Activated CD4-positive, alpha-beta T cell treated with anti-CD3 and anti-CD28 coated beads for 36 hours (primary cell): ENCODE results near the gene HS2ST1. TPM values are rescaled to one million over a fixed set of nuclear protein-coding genes. Genes with fewer than 3 reads are reported as not detected.
A peak's percentile ranks its signal among the peaks of the same experiment; 100 is the strongest.

ENCODE experiments used
- ATAC-seq: fragments of 200-7000 bp; cut with Tn5 transposase; one replicate; pipeline ENCODE4 v1.10.0; 2021; ENCODE audit warnings: mild to moderate bottlenecking, moderate library complexity
- CTCF ChIA-PET: fragments of 350-600 bp; sonication (Branson Sonifier 250); formaldehyde crosslinking; loops from one replicate; lab custom pipeline; 2021; ENCODE audit warnings: antibody characterized with exemption; lab: Charles Lee
- POLR2A ChIA-PET: fragments of 350-600 bp; sonication (Branson Sonifier 250); formaldehyde crosslinking; loops from one replicate; lab custom pipeline; 2021; ENCODE audit warnings: antibody characterized with exemption, inconsistent platforms; lab: Charles Lee
- DNase-seq: peaks from one replicate; pipeline ENCODE4 v3.0.0-alpha.2; 2020
- H3K27ac Mint-ChIP-seq: one replicate; pipeline ENCODE4 v1.8.0; 2021; ENCODE audit warnings: mixed read lengths
- H3K27me3 Mint-ChIP-seq: one replicate; pipeline ENCODE4 v1.8.0; 2021; ENCODE audit warnings: mixed read lengths
- H3K36me3 Mint-ChIP-seq: one replicate; pipeline ENCODE4 v1.8.0; 2021; ENCODE audit warnings: low read depth, mixed read lengths
- H3K4me1 Mint-ChIP-seq: one replicate; pipeline ENCODE4 v1.8.0; 2021; ENCODE audit warnings: mixed read lengths
- H3K4me3 Mint-ChIP-seq: one replicate; pipeline ENCODE4 v1.8.0; 2021; ENCODE audit warnings: mild to moderate bottlenecking, moderate library complexity, mixed read lengths
- H3K9me3 Mint-ChIP-seq: one replicate; pipeline ENCODE4 v1.8.0; 2021; ENCODE audit warnings: low read depth, mixed read lengths
- intact Hi-C, 2 experiments: fragments of 100-400 bp; cut with DNase I in 1 of 2; cut with micrococcal nuclease in 1 of 2; formaldehyde crosslinking; loops; one replicate each; pipeline versions ENCODE4 v1.14.2 to v1.15.1; 2022 to 2024; cut with DNase I, micrococcal nuclease
- total RNA-seq, 2 experiments: library from RNA; stranded (reverse); gene quantifications; one replicate each; pipeline ENCODE4 v1.2.3, GENCODE V29; 2021

HS2ST1 gene
- total RNA-seq, 2 experiments from 2014 or later, result 21.3 to 22.2 TPM

GRCh38 chr1:87108228-87108627, 193.8 kb downstream of the HS2ST1 start:
- H3K9me3 Mint-ChIP-seq, result no peaks in the 10 kb centered on the region
- H3K36me3 Mint-ChIP-seq, result peaks cover 5% of the 10 kb centered on the region
- H3K4me3 Mint-ChIP-seq, result no peak overlapping the region
- H3K27me3 Mint-ChIP-seq, result no peaks in the 10 kb centered on the region
- DNase-seq (no peak), ATAC-seq (no peak)
- ChIA-PET POLR2A (no interaction called here), CTCF (interaction anchor here (1.0 kb wide), 2 partner anchors 24 to 25 kb away, joined by 3 read pairs; no protein-coding TSS in a partner anchor)
- intact Hi-C loops, result no loop called here
- H3K27ac Mint-ChIP-seq, result no peak overlapping the region
- H3K4me1 Mint-ChIP-seq, result no peaks in the 10 kb centered on the region

- ATAC-seq (no peak), DNase-seq (no peak)
- Mint-ChIP-seq H3K36me3 (peaks cover 5% of the 10 kb centered on the region), H3K27me3 (no peaks in the 10 kb centered on the region), H3K4me3 (no peak overlapping the region), H3K27ac (no peak overlapping the region), H3K9me3 (no peaks in the 10 kb centered on the region), H3K4me1 (no peaks in the 10 kb centered on the region)
- ChIA-PET CTCF (interaction anchor here (1.0 kb wide), 2 partner anchors 24 to 25 kb away, joined by 3 read pairs; no protein-coding TSS in a partner anchor), POLR2A (no interaction called here)
- intact Hi-C loops, result no loop called here
These were observed 194.5 kb downstream of the HS2ST1 start for GRCh38 chr1:87108814-87109411.

DNA sequence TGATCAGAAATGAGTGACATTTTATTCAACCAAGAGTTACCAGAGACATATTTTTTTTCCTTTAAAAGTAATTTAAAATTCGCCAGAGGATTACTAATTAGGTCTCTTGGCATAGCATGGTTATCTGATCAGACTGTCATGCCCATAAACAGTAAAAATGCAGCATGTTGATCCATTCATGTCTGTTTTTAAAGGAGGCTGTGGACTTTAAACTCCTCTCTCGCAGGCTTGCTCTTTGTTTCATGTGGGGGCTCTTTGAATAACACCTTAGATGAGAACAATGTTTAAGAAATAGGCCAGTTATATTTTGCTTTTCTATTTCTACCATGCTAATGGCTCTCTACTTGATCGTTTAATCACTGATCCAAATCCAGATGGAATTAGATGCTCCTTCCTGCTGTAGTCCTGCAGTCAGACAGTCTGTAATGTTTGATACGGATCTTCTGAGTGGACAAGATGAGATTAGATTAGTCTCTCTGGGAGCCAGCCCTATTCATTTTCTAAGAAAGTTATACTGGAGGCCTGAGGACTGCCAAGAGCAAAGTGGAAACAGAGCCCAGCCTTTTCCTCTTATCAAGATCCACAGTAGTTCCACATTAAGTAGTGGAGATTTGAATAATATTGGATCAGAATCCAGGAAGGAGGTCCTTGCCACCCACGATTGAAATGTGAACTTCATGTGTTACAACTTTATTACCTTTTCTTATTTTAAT, 197.4 kb downstream of the HS2ST1 start:
- Mint-ChIP-seq H3K4me3 (no peak overlapping the region), H3K36me3 (no peaks in the 10 kb centered on the region), H3K27me3 (no peaks in the 10 kb centered on the region), H3K9me3 (no peaks in the 10 kb centered on the region), H3K4me1 (no peaks in the 10 kb centered on the region), H3K27ac (no peak overlapping the region)
- ChIA-PET CTCF (no interaction called here), POLR2A (interaction anchor here (0.5 kb wide), 1 partner anchor 1386 kb away, joined by 5 read pairs; no protein-coding TSS in a partner anchor)
- DNase-seq (no peak), ATAC-seq (no peak)
- intact Hi-C loops, result no loop called here

GRCh38 chr1:87113313-87113712, 198.9 kb downstream of the HS2ST1 start:
- H3K27ac Mint-ChIP-seq, result no peak overlapping the region
- no peaks in the 10 kb centered on the region for H3K9me3 Mint-ChIP-seq
- H3K4me3 Mint-ChIP-seq, result no peak overlapping the region
- POLR2A ChIA-PET, result no interaction called here
- no peaks in the 10 kb centered on the region for H3K27me3 Mint-ChIP-seq
- no peaks in the 10 kb centered on the region for H3K36me3 Mint-ChIP-seq
- CTCF ChIA-PET, result no interaction called here
- intact Hi-C loops, result no loop called here
- H3K4me1 Mint-ChIP-seq, result no peaks in the 10 kb centered on the region
- no peak for ATAC-seq
- DNase-seq, result no peak

GRCh38 chr1:87115317-87115890, 201.0 kb downstream of the HS2ST1 start:
- no peak for ATAC-seq
- POLR2A ChIA-PET, result no interaction called here
- H3K36me3 Mint-ChIP-seq, result no peaks in the 10 kb centered on the region
- no peak overlapping the region for H3K27ac Mint-ChIP-seq
- no peaks in the 10 kb centered on the region for H3K9me3 Mint-ChIP-seq
- no peaks in the 10 kb centered on the region for H3K27me3 Mint-ChIP-seq
- H3K4me3 Mint-ChIP-seq, result no peak overlapping the region
- intact Hi-C loops, result no loop called here
- H3K4me1 Mint-ChIP-seq, result no peaks in the 10 kb centered on the region
- DNase-seq, result no peak
- CTCF ChIA-PET, result interaction anchor here (0.8 to 1.6 kb wide), 2 partner anchors 16 to 19 kb away, joined by 4 to 5 read pairs; no protein-coding TSS in a partner anchor

DNA sequence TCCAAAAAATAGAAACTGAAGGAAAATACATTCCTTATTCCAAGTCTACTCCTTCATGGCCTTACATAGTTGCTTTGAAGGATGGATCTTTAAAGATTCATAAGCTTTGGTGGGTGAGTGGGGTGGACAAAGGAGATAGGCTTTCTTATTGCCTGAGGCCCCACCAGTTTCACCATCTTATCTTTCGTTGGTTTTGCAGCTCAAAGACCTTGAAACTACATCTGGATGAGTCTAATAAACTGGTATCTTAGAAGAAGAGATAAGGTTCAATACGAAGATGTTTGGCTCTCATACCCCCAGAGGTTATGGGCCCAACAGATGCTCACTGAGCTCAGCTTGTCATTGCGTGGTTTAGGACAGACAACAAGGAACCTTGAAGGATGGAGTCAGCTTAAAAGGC, 201.5 kb downstream of the HS2ST1 start:
- ChIA-PET CTCF (interaction anchor here (0.8 to 1.6 kb wide), 2 partner anchors 15 to 19 kb away, joined by 4 to 5 read pairs; no protein-coding TSS in a partner anchor), POLR2A (no interaction called here)
- H3K27me3 Mint-ChIP-seq, result no peaks in the 10 kb centered on the region
- no peak overlapping the region for H3K27ac Mint-ChIP-seq
- DNase-seq (no peak), ATAC-seq (no peak)
- H3K4me1 Mint-ChIP-seq, result no peaks in the 10 kb centered on the region
- no peak overlapping the region for H3K4me3 Mint-ChIP-seq
- H3K36me3 Mint-ChIP-seq, result no peaks in the 10 kb centered on the region
- intact Hi-C loops, result no loop called here
- no peaks in the 10 kb centered on the region for H3K9me3 Mint-ChIP-seq

GRCh38 chr1:87117761-87118368, 203.4 kb downstream of the HS2ST1 start:
- H3K36me3 Mint-ChIP-seq, result no peaks in the 10 kb centered on the region
- DNase-seq (no peak), ATAC-seq (no peak)
- CTCF ChIA-PET, result interaction anchor here (0.7 to 0.8 kb wide), 2 partner anchors 12 to 683 kb away, joined by 4 to 5 read pairs; no protein-coding TSS in a partner anchor
- POLR2A ChIA-PET, result interaction anchor here (0.6 kb wide), 2 partner anchors 59 to 175 kb away, joined by 3 to 5 read pairs; no protein-coding TSS in a partner anchor
- intact Hi-C loops, result no loop called here
- no peaks in the 10 kb centered on the region for H3K4me1 Mint-ChIP-seq
- no peaks in the 10 kb centered on the region for H3K27me3 Mint-ChIP-seq
- H3K4me3 Mint-ChIP-seq, result no peak overlapping the region
- H3K27ac Mint-ChIP-seq, result no peak overlapping the region
- H3K9me3 Mint-ChIP-seq, result no peaks in the 10 kb centered on the region

DNA sequence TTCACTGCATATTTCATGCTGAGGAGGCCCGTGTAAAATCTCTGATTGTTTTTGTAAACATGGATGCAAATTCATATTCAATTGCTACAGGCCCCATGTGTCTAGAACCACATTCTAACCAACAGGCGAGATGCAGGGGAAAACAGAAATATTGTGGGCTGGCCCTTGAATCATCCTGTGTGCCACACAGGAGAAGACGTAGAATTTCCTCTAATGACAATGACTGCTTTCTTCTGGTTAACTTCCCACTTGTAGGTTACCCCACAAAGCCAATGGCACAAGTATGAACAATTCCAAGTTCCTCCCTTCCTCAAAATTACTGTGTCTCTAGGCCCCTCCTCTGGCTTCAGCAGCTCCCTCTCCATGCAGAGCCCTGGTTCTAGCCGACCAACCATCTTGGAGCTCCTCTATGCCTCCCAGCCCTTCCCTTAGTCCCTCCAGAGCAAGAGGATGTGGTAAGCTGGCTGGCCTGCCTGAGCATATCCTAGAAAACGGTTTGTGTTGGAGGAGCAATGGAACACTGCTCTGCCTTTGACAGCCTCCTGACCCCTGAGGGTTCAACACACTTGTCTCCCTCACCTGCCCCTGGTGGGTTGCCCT, 205.2 kb downstream of the HS2ST1 start:
- Mint-ChIP-seq H3K4me3 (no peak overlapping the region), H3K9me3 (no peaks in the 10 kb centered on the region), H3K27ac (no peak overlapping the region), H3K4me1 (no peaks in the 10 kb centered on the region), H3K36me3 (no peaks in the 10 kb centered on the region), H3K27me3 (no peaks in the 10 kb centered on the region)
- DNase-seq (no peak), ATAC-seq (no peak)
- CTCF ChIA-PET, result interaction anchor here (0.7 to 1.2 kb wide), 2 partner anchors 24 to 168 kb away, joined by 3 to 4 read pairs; no protein-coding TSS in a partner anchor
- intact Hi-C loops, result loop anchor here in 1 of 2 experiments (10.0 kb wide), 1 partner anchor 835 kb away; no protein-coding TSS in a partner anchor
- POLR2A ChIA-PET, result no interaction called here

- H3K9me3 Mint-ChIP-seq, result no peaks in the 10 kb centered on the region
- CTCF ChIA-PET, result interaction anchor here (0.7 to 1.2 kb wide), 4 partner anchors 24 to 523 kb away, joined by 3 to 4 read pairs (median 4); no protein-coding TSS in a partner anchor
- DNase-seq, result peak; percentile 15
These were observed 206.3 kb downstream of the HS2ST1 start for GRCh38 chr1:87120779-87121178.

GRCh38 chr1:87121711-87122163, 207.3 kb downstream of the HS2ST1 start:
- H3K4me3 Mint-ChIP-seq, result no peak overlapping the region
- H3K27ac Mint-ChIP-seq, result no peak overlapping the region
- no peaks in the 10 kb centered on the region for H3K4me1 Mint-ChIP-seq
- POLR2A ChIA-PET, result no interaction called here
- no peak for DNase-seq
- CTCF ChIA-PET, result no interaction called here
- H3K9me3 Mint-ChIP-seq, result no peaks in the 10 kb centered on the region
- H3K36me3 Mint-ChIP-seq, result no peaks in the 10 kb centered on the region
- H3K27me3 Mint-ChIP-seq, result no peaks in the 10 kb centered on the region
- no peak for ATAC-seq
- intact Hi-C loops, result loop anchor here in 1 of 2 experiments (10.0 kb wide), 1 partner anchor 833 kb away; no protein-coding TSS in a partner anchor

More at GRCh38 chr1:87120779-87121178, 206.3 kb downstream of the HS2ST1 start:
- ATAC-seq, result no peak
- no peaks in the 10 kb centered on the region for H3K27me3 Mint-ChIP-seq
- no peaks in the 10 kb centered on the region for H3K36me3 Mint-ChIP-seq
- POLR2A ChIA-PET, result no interaction called here
- no peaks in the 10 kb centered on the region for H3K4me1 Mint-ChIP-seq
- H3K4me3 Mint-ChIP-seq, result no peak overlapping the region
- H3K27ac Mint-ChIP-seq, result no peak overlapping the region
- intact Hi-C loops, result loop anchor here in 1 of 2 experiments (10.0 kb wide), 1 partner anchor 834 kb away; no protein-coding TSS in a partner anchor
